T-helper 9 cell (primary cell): Measurements from ENCODE around the gene ZNF407.

Experiments used
- DNase-seq: peaks from one replicate; pipeline ENCODE4 v3.0.0-alpha.2; 2020

The ZNF407 gene

DNA sequence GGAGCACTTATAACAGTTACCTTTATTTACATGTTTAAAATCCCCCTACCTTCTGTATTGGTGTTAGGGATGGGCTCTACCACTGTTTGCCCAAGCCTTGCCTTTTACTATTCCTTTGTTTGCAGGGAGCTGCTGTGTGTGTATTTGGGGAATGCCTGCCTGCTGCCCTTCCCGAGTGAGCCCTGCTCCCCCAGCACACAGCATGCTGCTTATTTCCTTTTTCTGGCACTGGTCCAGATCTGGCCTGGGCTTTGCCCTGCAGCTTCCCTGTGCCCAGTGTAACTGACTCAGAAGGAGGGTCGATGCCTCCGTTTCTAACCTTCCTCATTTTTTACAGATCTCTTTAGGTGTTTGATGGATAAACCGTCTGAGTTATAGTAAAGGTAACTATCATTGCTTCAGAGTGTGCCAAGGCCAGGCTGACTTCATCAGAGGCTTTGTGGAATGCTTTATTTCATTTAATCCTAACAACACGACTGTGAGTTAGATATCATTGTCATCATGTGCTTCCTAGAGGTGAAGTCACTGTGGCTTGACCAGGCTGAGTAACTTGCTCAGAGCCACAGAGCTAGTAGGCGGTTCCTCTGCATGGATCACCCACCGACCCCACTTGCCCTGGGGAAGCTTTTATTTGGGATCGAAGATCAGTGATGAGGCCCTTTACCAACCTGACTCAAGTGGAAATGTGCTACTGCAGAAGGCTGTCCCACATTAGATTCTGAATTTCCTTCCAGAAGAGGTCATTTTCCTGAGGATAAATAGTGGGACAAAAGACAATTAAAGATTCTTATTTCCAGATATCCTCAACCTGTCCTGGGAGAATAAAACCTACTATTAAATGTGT, 238.8 kb downstream of the ZNF407 start:
- no peak for DNase-seq

GRCh38 chr18:74840492-74841167, 243.0 kb downstream of the ZNF407 start:
- DNase-seq = no peak

DNA sequence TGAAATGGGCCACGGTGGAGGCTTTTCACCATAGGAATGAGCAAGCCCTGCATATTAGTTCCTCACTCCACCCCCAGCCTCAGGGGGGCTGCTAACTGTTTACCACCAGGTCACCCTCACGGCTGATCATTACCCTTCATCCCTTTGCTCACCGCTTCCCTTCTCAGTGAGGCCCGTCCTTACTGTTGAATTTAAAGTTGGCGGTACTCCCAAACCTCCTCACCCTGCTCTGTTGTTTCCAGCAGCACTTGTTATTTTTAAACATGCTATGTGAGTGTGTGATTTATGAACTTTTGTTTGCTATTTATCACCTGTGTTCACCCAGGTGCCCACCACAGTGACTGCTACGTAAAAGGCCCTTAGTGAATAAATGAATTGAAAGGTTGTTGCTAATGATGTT, 243.6 kb downstream of the ZNF407 start:
- no peak for DNase-seq

DNA sequence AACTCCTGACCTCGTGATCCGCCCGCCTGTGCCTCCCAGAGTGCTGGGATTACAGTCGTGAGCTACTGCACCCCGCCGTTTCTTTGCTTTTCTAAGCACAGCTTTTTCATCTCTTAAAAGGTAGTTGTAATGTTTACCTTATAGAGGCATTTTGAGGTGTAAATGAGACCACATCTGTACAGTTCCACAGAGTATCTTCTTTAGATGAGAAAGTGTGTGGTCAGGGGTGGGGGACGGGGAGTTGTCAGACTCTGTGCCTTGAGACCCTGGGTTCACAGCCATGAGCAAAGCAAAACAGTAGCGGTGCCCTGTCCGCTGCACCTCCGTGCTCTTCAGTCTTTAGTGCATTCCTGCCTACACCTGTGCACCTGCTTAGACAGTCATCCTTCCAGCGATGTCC, 251.6 kb downstream of the ZNF407 start:
- DNase-seq = no peak

- DNase-seq = no peak
These were observed 258.8 kb downstream of the ZNF407 start for GRCh38 chr18:74856434-74856833.

DNA sequence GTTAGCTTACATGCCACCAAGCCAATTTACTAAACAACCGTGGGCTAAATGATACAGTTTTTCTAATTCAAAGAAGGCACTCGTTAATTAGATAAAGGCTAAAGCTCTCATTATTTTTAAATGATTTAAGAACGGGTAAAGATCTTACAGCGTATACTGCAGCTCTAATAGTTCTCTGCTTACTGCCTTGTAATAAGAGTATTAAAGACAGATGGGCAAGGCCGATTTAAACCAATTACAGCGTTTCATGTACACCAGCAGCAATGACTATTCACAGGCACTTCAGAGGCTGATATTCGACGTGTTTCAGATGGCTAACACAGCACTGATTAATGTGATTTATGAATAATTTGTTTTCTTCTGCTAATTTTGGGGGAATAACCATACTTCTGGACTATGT, 259.3 kb downstream of the ZNF407 start:
- no peak for DNase-seq

DNA sequence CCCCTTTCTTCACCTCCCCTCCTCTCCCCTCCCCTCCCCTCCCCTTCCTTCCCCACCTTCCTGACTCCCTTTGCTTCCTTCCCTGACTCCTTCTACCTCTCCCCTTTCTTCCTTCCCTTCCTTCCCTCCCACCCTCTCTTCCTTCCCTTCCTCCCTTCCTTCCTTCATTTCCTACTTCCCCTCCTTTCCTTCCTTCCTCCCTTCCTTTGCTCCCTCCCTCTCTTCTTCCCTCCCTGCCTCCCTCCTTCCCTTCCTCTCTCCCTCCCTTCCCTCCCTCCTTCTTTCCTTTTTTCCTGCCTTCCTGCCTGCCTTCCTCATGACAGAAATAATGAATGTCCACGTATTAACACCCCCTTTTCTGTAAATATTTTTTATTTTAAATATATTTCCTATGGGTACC, 260.2 kb downstream of the ZNF407 start:
- DNase-seq = no peak

DNA sequence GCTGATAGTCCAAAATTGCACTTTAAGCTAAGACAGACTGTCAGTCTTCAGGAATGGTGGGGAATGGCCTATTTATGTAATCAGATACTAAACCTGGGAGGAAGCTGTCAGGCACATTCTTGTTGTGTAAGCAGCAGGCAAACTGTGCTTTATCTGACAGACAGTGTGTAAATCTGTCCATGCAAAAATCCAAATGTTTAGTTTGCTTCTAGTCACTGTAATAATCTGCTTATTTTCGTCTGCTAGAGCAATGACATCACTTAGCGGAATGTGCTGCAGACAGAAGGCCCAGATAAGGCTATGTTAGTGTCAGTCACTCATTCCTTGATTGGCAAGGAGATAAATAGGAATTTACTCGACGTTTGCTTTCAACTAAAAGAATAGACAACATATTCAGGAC, 263.5 kb downstream of the ZNF407 start:
- DNase-seq = no peak

DNA sequence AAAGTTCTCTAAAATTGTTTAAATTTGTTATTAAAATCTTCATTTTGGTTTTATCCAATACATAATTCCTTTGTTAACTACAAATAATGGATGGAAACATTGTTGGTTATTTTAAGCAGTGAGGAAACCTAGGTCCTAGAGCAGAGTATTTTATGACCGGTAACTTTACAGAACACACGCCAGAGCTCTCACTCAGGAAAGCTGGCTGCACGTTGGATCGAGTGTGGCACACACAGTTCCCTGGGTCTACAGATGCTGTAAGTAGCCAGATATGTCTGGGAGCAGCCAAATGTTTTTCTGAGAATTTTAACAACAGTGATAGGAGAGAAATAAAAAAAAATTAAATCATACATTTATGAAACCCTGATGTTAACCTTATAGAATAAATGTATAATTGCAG, 264.4 kb downstream of the ZNF407 start:
- no peak for DNase-seq

- DNase-seq = no peak
These were observed 268.9 kb downstream of the ZNF407 start for GRCh38 chr18:74866577-74866976.

- DNase-seq = no peak
These were observed 270.8 kb downstream of the ZNF407 start for GRCh38 chr18:74868461-74868860.

GRCh38 chr18:74869904-74870863, 272.5 kb downstream of the ZNF407 start:
- no peak for DNase-seq

DNA sequence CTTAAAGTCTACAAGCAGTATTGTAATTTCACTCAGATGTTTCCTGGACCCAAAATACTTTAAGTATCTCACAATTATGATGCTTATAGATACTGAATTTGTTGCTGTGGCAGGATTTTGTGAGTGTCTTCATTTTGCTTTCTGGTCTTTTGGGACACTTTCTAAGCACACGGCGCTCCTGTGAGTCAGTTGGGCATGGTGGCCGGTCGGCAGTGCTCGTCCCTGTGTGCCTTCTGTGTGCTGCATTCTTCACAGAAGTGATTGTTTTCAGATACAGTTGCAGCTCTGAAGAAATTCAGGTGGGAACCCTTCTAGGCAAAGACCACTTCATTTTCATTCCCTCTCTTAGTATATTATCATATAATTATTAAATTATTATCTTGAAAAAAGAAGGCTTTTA, 273.3 kb downstream of the ZNF407 start:
- DNase-seq = no peak

DNA sequence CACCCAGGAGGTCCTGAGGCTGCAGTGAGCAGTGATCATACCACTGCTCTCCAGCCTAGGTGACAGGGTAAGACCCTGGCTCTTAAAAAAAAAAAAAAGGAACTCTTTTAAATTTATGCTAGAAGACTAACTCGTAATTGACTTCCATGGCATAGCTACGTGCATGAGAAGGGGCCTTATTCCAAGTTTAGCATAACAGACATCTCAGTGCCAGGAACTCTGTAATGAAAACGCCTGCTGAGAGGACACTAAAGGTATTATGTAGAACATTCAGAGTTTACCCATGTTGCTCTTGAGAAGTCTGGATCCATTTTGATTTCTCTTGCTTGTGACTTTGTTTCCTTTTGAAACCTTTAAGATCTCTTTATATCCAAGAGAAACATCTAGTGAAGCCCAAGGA, 276.0 kb downstream of the ZNF407 start:
- DNase-seq = no peak

DNA sequence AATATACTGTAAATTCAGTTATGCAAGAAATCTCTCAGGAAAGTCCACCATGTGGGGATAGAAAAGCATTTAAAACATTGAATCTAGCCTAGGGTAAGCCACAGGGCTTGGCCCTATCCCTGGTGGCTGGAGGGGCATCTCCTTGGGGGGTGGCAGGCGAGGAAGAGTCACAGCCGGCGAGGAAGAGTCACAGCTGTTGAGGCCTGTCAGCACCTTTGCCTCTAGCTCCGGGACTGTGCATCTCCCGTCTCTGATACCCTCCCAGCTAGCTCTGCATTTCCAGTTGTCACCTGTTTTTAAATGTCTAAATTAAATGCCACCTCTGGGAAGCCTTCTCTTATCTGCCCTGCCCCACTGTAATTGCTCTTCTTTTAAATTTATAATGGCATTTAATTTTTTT, 276.7 kb downstream of the ZNF407 start:
- DNase-seq = no peak

DNA sequence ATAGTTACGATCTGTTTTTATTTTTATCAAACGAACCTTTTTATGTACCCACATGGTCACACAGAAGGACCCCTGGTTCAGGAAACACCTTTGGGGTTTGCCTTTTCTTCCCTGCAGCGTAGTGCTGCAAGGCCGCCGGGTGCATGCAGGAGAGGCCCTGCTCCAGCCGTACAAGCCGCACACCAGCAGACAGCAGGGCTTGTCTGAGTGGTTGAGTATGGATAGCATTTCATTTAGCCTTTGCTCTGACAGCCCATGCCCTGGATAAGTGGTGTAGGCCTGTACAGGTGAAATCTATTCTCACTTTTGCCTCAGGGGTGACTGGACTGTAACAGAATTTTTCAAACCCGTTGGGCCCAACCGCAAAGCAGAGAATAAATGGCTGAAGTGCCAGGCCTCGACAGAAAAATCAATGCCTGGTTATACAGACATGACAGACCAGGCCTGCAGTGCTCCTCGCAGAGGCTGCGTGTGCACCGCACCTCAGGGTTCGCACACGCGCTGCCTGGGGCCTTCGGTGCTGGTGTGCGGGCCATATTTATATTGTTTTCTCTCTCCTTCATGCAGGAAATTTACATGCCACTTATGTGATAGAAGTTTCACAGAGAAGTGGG, 279.1 kb downstream of the ZNF407 start:
- DNase-seq = no peak

DNA sequence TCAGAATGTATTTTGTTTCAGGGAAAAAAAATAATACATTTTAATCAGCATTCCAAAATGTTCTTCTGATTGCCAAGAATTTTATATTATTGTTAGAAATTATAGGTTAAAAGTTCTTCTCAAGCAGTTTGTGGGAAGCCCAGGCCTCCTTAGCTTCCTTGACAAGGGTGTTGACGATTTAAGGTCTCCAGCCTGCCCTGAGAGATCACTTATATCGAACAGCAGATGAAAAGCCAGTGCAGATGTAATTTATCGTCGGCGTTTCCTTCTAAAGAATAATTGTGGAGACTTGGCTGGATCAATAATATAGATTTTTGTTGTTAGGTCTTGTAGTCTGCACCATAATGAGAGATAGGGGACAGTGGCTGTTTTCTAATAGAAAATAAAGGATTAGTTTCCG, 280.6 kb downstream of the ZNF407 start:
- no peak for DNase-seq

DNA sequence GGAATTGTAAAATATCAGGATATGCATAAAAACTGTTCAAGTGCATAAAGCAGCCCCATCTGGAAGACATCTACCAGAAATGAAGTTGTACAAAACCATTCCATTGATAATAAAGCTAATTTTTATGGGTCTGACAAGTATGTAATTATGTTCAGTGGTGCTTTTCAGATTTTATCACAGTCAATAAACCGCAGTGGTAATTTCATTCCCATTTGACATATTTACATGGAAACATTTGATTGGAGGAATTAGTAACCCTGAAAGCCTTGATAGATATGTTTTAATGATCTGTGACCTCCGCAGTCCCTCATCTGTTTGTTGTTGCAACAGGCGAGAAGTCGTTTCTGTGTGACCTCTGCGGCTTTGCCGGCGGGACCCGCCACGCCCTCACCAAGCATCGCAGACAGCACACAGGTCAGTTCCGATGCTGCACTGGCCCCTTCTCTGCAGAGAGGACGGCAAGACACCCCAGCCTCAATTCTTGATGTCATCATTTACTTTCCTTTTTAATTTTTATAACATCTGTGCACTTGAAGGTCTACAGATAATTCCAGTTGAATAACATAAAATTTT, 283.1 kb downstream of the ZNF407 start:
- no peak for DNase-seq

DNA sequence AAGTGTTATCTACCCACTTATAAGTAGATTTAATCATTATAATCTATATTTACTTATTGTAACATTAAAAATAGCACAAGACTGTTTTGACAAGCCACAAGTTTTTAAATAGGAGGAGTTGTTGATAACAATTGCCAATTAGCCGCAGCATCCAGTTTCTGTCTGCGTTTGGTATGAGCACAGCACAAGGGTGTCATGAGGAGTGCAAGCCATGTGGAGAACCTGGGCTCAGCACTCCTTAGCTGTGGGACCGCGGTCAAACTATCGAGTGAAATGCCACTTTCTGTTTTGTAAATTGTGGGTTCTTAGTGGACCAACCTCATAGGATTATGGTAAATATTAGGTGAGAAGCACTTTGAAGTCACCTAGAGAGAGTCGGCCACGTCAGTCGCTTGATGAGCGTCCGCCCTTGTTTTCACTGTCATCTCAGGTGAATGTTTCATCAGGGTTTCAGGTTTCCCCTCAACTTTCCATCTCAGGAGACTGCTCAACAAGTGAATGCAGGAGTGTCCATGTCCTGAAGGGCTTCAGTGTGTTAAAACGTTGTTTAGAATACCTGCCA, 294.5 kb downstream of the ZNF407 start:
- no peak for DNase-seq

DNA sequence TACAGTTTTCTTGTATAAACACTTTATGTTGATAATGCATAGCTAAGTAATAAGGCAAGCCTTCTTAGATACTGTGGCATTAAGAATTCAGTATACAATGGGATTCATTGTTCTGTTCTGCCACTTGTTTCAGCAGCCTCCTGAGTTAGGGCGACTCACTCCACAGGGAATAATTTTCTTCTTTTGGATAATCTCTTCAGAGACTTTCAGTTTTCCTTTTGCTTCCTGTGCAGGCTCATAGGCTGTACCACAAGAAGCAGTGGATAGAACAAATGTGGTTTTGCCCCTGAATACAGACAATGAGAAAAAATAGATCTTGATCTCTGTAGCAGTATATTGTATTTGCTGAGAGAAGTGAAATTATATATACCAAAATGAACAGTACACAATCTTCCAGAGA, 298.0 kb downstream of the ZNF407 start:
- no peak for DNase-seq

GRCh38 chr18:74896390-74896991, 298.8 kb downstream of the ZNF407 start:
- peak; percentile 7 for DNase-seq
